ENCODE data around the gene PLIN3. TPM values are rescaled to one million over a fixed set of nuclear protein-coding genes. Genes with fewer than 3 reads are reported as not detected.
"Not testable (repeated sequence)": the region's sequence is repeated elsewhere in the genome, so short reads cannot be mapped to it uniquely, and the experiment has no call there.

Gene PLIN3, protein sequence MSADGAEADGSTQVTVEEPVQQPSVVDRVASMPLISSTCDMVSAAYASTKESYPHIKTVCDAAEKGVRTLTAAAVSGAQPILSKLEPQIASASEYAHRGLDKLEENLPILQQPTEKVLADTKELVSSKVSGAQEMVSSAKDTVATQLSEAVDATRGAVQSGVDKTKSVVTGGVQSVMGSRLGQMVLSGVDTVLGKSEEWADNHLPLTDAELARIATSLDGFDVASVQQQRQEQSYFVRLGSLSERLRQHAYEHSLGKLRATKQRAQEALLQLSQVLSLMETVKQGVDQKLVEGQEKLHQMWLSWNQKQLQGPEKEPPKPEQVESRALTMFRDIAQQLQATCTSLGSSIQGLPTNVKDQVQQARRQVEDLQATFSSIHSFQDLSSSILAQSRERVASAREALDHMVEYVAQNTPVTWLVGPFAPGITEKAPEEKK
- 30.3 and 36.2 TPM in 2 replicates for total RNA-seq

DNA sequence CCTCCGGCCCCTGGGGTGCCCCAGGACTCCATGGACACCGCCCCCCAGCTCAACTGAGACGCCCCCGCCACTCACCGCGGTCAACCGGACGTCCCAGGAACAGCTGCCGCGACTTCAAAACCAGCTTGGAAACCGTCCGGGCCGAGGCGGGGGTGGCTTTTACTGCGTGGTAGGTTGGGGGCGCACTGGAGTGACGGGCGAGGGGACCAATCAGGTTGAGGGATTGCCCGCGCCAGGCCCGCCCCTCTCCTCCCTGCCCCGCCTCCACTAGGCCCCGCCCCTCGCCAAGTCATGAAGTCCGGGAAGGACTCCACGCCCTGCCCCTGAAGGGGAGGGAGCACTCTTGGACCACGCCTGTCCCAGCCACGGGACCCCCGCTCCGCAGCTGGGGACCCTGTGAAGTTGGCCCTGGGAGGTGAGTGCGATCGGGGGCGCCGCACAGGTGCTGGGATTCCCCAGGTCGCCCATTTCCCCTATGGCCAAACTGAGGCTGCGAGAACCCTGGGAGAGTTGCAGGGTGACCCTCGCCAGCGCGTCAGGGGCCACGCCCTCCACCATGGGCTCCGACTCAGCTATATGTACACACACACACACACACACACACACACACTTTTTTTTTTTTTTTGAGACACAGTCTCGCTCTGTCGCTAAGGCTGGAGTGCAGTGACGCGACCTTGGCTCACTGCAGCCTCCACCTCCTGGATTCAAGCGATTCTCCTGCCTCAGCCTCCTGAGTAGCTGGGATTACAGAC, at the start of gene PLIN3:
Gene PLIN3, minus strand, starts transcription at position 134 of the 752 bp plus-strand sequence. CDS start 6,273 bp downstream, outside the sequence.
- intact Hi-C loops (cut with micrococcal nuclease) = loop anchor here (1.0 to 5.0 kb wide), 7 partner anchors 35 to 164 kb away; partner anchors contain the start of genes FEM1A and TICAM1

DNA sequence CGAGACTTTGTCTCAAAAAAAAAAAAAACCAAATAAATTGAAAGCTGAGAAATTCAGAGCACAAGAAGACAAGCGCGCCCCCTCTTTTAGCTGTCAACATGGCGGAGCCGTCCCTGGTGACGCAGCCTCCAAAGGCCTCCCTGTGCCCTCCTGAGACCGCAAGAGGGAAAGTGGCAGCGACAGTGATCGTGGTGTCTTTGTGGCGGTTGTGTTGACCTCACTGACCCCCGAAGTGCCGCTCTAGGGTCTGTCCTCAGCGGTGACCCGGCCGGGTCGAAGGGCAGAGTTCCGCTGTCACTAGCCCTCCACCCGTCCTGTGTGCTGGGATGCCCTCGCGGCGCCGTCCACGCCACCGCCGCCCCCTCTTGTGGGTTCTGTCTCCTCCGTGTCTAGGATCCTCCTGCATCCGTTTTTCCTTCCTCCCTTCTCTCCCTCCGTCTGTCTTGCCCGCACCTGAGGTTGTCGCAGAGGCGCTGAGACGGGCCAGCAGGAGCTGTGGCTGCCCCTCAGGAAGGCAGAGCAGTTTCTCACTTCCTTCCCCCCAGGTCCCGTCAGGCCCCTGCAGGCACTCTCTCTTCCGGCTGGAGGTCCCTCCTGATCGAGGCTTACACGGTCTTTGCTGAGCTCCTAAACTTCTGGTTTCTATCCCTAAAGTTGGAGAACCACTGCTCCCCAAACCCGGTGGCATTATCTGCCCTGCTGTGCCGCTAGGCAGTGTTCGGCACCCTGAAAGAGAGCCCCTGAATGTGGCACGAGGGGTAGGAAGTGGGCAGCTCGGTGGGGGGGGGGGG, 49.0 kb upstream of the PLIN3 start:
- intact Hi-C loops (cut with micrococcal nuclease) = loop anchor here (5.0 kb wide), 1 partner anchor 706 kb away; the partner anchor contains the start of genes SAFB and SAFB2

- intact Hi-C loops (cut with micrococcal nuclease) = loop anchor here (1.0 to 5.0 kb wide), 5 partner anchors 53 to 777 kb away; partner anchors contain the start of genes RPL36, SAFB, SAFB2 and TICAM1
These were observed 47.5 kb upstream of the PLIN3 start for GRCh38 chr19:4914736-4915501.

GRCh38 chr19:4913996-4914735, 46.7 kb upstream of the PLIN3 start:
- intact Hi-C loops (cut with micrococcal nuclease) = loop anchor here (2.0 to 5.0 kb wide), 3 partner anchors 82 to 778 kb away; partner anchors contain the start of genes RPL36 and TICAM1

- intact Hi-C loops (cut with micrococcal nuclease) = loop anchor here (1.0 to 5.0 kb wide), 7 partner anchors 40 to 780 kb away; partner anchors contain the start of genes MYDGF, PLIN3, RPL36 and TICAM1
These were observed 44.6 kb upstream of the PLIN3 start for GRCh38 chr19:4911786-4912672.

- intact Hi-C loops (cut with micrococcal nuclease) = loop anchor here (1.0 to 5.0 kb wide), 6 partner anchors 44 to 781 kb away; partner anchors contain the start of genes MYDGF, PLIN3, RPL36 and TICAM1
These were observed 43.8 kb upstream of the PLIN3 start for GRCh38 chr19:4911314-4911713.

GRCh38 chr19:4910594-4911281, 43.3 kb upstream of the PLIN3 start:
- intact Hi-C loops (cut with micrococcal nuclease) = loop anchor here (1.0 to 5.0 kb wide), 8 partner anchors 43 to 782 kb away; partner anchors contain the start of genes FEM1A, MYDGF, PLIN3 and RPL36

DNA sequence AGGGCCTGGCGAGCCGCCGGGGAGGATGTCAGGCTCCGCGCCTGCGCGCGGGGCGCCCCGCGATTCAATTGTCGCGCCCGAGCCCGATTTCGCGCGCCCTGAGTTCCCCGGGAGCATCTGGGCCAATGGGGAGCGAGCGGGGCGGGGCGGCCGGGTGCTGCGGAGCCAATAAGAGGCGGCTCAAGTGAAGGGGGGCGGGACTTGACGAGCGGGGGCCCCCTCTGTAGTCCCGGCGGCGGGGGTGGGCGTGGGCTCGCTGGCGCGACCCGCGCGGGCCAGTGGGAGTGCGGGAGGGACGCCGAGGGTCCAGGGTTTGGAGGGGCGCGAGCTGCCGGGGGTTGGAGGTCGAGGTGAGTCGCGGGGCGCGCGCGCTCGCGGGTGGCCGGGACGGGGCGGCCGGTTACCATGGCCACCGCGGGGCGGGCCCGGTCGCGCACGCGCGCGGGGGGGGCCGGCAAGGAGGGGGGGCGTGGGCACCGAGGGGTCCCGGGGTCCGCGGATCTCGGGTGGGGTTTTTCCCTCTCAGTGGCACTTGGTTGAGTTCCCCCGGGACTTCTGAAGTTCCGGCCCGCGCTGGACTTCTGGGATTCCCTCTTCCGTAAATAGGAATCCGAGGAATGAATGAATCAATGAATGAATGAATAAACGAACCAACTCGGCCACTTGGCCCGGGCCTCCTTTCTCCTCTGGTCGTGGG, 42.6 kb upstream of the PLIN3 start:
- intact Hi-C loops (cut with micrococcal nuclease) = loop anchor here (1.0 to 5.0 kb wide), 5 partner anchors 58 to 782 kb away; partner anchors contain the start of genes FEM1A, MYDGF, RPL36 and TICAM1

DNA sequence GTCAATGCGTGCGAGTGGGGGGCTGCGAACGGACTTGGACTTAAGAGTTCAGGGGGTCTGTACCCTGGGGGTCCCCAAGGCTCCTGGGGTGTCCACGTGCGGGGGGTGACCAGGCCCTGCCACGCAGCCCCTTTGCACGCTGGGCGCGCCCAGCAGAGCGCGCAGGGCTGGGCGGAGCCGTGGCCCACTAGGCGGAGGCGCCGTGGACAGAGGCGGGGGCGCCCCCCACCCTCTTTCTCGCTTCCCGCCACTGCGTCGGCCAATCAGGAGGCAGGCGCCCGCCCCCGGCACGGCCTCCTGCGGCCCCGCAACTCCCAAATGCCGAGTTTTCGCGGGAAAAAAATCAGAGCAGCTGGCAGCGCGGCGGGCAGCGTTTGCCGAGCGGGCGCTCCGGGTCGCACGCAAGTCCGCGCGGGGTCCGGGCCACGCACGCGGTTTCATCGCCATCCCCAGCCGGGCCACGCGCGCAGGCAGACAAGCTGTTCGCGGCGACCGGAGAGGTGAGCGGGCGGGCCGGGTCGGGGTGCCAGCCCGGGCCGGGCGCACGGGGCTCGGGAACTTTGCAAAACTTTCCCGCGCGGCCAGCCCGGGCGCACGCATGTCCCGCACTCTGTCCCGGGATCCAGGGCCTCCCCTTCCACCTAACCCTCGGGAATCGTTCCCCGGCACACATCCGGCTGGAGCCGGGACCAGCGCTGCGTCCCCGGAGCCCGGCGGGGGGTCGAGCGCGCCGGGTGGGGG, 41.9 kb upstream of the PLIN3 start, which contains the start of gene UHRF1:
Gene UHRF1, plus strand, starts transcription at position 346 of the 741 bp plus-strand sequence. CDS start 1,385 bp downstream, outside the sequence.
- intact Hi-C loops (cut with micrococcal nuclease) = no loop called here

GRCh38 chr19:4908781-4909155, 41.3 kb upstream of the PLIN3 start:
- intact Hi-C loops (cut with micrococcal nuclease) = no loop called here

GRCh38 chr19:4908360-4908759, 40.9 kb upstream of the PLIN3 start:
- intact Hi-C loops (cut with micrococcal nuclease) = no loop called here

DNA sequence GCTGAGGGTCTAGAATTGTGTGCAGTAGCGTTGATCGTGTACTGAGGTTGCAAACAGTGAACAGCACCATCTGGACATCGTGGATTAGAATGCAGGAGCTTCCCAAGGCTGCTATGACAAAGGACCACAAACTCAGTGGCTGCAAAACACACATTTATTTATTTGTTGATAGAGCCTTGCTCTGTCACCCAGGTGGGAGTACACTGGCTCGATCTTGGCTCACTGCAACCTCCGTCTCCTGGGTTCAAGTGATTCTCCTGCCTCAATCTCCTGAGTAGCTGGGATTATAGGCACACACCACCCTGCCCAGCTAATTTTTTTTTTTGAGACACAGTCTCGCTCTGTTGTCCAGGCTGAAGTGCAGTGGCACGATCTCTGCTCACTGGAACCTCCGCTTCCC, 39.5 kb upstream of the PLIN3 start:
- intact Hi-C loops (cut with micrococcal nuclease) = no loop called here

DNA sequence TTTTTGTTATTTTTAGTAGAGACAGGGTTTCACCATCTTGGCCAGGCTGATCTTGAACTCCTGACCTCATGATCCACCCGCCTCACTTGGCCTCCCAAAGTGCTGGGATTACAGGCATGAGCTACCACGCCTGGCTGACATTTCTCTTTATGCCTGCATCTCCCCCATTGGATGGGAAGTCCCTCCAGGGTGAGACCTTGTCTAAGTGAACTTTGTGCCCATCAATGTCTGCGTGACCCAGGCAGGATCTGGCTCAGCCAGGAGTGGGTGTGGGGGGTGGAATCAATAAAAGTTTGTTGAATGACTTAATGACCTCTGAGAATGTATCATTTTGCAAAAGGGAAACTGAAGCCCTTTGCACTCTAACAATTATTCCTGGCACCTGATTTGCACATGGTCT, 37.0 kb upstream of the PLIN3 start:
- intact Hi-C loops (cut with micrococcal nuclease) = no loop called here

- intact Hi-C loops (cut with micrococcal nuclease) = no loop called here
These were observed 35.3 kb upstream of the PLIN3 start, which contains the start of gene ARRDC5 for GRCh38 chr19:4902796-4903195. ARRDC5 (minus strand) TSS chr19:4902896; CDS start chr19:4902825, 71 bp downstream.

DNA sequence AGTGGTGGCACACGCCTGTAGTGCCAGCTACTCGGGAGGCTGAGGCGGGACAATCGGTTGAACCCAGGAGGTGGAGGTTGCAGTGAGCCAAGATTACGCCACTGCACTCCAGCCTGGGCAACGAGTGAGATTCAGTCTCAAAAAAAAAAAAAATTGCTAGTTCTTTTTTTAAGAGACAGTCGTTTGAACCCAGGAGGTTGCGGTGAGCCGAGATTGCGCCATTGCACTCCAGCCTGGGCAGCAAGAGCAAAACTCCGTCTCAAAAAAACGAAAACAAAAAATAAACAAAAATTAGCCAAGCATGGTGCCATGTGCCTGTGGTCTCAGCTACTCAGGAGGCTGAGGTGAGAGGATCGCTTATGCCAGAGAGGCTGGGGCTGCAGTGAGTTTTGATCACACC, 33.4 kb upstream of the PLIN3 start:
- intact Hi-C loops (cut with micrococcal nuclease) = not testable (repeated sequence)

GRCh38 chr19:4897146-4897545, 29.7 kb upstream of the PLIN3 start:
- intact Hi-C loops (cut with micrococcal nuclease) = no loop called here

All from T-helper 1 cell treated with Interleukin-12 subunit alpha and Interleukin-12 subunit beta and Interleukin-4 antibody, amounts not matched to agents 30 ng/mL and 1 ng/mL, for 36 hours (primary cell).